ENCODE measurements around the gene ST8SIA4. TPM values are rescaled to one million over a fixed set of nuclear protein-coding genes. Genes with fewer than 3 reads are reported as not detected.

Gene ST8SIA4
- total RNA-seq, 1 experiment from 2014 or later, result not detected

DNA sequence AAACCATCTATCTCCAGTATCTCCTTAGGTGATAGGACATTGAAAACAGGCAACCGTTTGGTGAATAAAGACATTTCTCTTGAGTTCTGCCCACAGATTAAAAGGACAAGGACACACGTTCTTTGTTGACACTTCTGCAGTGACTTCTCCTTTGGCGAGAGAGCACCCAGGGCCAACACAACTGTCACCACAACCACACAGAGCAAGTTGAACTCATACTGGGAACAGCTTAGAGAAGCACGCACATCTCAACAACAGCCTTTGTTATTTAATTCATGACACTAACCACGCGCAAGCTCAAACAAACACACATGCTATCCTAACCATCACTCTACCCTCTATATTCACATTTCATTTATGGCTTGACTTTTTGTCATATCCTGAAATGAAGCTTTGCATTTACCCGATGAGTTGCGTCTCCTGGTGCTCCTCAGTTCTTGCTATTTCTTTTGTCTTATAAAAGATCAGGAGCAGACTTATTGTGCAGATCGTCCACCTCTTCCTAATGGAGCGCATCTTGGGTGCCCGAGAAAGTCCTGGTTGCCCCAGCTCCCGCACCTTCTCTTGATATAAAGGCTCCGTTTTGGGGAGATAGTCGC, 543 bp downstream of the ST8SIA4 start:
- no peak overlapping the region for H3K56ac ChIP-seq (ENCODE audit: insufficient read length, low read depth, low read length)
- no peak overlapping the region for H2AK5ac ChIP-seq (ENCODE audit: insufficient read length, low read length)
- no peak overlapping the region for H4K5ac ChIP-seq (ENCODE audit: insufficient read length, low read depth, low read length)
- no peak overlapping the region for H2BK5ac ChIP-seq (ENCODE audit: insufficient read length, low read length)
- Mint-ChIP-seq H3K4me3 (peak overlapping the region; percentile 70 to 91), H3K36me3 (ENCODE audit: insufficient read depth in 1 of 3, low read depth in 3 of 3) (no peaks in the 10 kb centered on the region; a peak in 1 of 7 replicates), H3K27ac (no peak overlapping the region), H3K27me3 (ENCODE audit: low read depth) (peaks cover 92% of the 10 kb centered on the region), H3K9me3 (no peaks in the 10 kb centered on the region; a peak in 1 of 5 replicates), H3K4me1 (peaks cover 34 to 36% of the 10 kb centered on the region in 2 experiments)
- no peak overlapping the region for H2AFZ ChIP-seq (ENCODE audit: low read length)
- H3K79me1 ChIP-seq (ENCODE audit: insufficient read depth, low read depth, low read length, poor library complexity, severe bottlenecking), result no peaks in the 10 kb centered on the region
- peak overlapping the region; percentile 99 for H3K4me2 ChIP-seq (ENCODE audit: insufficient read depth, insufficient read length, low read length)
- DNase-seq, result peak; percentile 44
- H4K91ac ChIP-seq (ENCODE audit: insufficient read length, low read depth, low read length), result no peak overlapping the region
- H3K18ac ChIP-seq (ENCODE audit: insufficient read length, low read depth, low read length), result no peak overlapping the region
- H3K23me2 ChIP-seq (ENCODE audit: insufficient read length, low read depth, low read length, poor library complexity, severe bottlenecking), result peaks cover 16% of the 10 kb centered on the region
- no peak overlapping the region for H3K23ac ChIP-seq (ENCODE audit: insufficient read length, low read depth, low read length)
- no peaks in the 10 kb centered on the region for H4K20me1 ChIP-seq (ENCODE audit: control insufficient read depth, insufficient read depth, insufficient read length)
- H3K79me2 ChIP-seq (ENCODE audit: insufficient read depth, low read length), result no peaks in the 10 kb centered on the region
- H3K4ac ChIP-seq (ENCODE audit: low read depth, low read length), result no peak overlapping the region
- peaks cover 40% of the 10 kb centered on the region for H3K27me3 ChIP-seq (ENCODE audit: insufficient read depth, low read length)
- no peak overlapping the region for H2BK120ac ChIP-seq (ENCODE audit: low read depth, low read length, poor library complexity, severe bottlenecking)
- H3T11ph ChIP-seq (ENCODE audit: low read length), result no peak overlapping the region
- no peak overlapping the region for H3K27ac ChIP-seq (ENCODE audit: insufficient read length, low read depth, low read length)
- TF ChIP-seq, protein P1, sequence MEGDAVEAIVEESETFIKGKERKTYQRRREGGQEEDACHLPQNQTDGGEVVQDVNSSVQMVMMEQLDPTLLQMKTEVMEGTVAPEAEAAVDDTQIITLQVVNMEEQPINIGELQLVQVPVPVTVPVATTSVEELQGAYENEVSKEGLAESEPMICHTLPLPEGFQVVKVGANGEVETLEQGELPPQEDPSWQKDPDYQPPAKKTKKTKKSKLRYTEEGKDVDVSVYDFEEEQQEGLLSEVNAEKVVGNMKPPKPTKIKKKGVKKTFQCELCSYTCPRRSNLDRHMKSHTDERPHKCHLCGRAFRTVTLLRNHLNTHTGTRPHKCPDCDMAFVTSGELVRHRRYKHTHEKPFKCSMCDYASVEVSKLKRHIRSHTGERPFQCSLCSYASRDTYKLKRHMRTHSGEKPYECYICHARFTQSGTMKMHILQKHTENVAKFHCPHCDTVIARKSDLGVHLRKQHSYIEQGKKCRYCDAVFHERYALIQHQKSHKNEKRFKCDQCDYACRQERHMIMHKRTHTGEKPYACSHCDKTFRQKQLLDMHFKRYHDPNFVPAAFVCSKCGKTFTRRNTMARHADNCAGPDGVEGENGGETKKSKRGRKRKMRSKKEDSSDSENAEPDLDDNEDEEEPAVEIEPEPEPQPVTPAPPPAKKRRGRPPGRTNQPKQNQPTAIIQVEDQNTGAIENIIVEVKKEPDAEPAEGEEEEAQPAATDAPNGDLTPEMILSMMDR (conservative IDR thresholded peaks at IDR 0.05), result no peak
- no peak overlapping the region for H2BK20ac ChIP-seq (ENCODE audit: low read depth, low read length, poor library complexity, severe bottlenecking)
- H4K8ac ChIP-seq (replicated peaks; ENCODE audit: insufficient read length, low read depth, low read length), result no peak overlapping the region
- no peak overlapping the region for H2BK12ac ChIP-seq (ENCODE audit: insufficient read length, low read depth, low read length)
- WGBS (ENCODE audit: extremely low coverage, insufficient read length, low lambda C conversion rate), result no CpG with 5 or more reads among the region's 14 CpGs
- H3K9me3 ChIP-seq (ENCODE audit: control insufficient read depth, low read depth, low read length), result no peaks in the 10 kb centered on the region
- no peak overlapping the region for H3K9ac ChIP-seq (ENCODE audit: extremely low read depth, insufficient read length, low read length)
- H2BK15ac ChIP-seq (ENCODE audit: low read depth, low read length), result no peak overlapping the region
- peaks cover 2% of the 10 kb centered on the region; the same call in 1 of the 2 replicates for H3K4me1 ChIP-seq (ENCODE audit: insufficient read depth, low read length)
- no peak overlapping the region for H3K14ac ChIP-seq (ENCODE audit: insufficient read depth, low read length)
